ENCODE data around the gene TMEM158. TPM values are rescaled to one million over a fixed set of nuclear protein-coding genes. Genes with fewer than 3 reads are reported as not detected.
A peak's percentile ranks its signal among the peaks of the same experiment; 100 is the strongest.

TMEM158 gene
- total and polyA plus RNA-seq, 8 donors, result 1.7 to 4.4 (median 2.6) TPM

DNA sequence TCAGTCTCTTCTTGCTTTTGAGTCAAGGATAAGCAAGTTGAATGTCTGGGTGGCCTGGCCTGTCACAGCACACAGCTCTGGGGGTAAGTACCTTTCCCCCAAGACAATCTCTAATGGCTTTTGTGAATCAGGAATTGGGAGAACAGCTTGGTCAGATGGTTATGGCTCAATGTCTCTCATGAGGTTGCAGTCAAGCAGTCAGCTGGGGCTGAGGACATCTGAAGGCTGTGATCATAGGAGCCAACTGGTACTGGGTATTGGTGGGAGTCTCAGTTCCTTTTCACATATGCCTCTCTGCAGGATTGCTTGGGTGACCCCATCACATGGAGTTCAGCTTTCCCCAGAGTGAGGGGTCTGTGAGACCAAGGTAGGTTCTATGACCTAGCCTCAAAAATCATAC is 33.0 kb upstream of the TMEM158 start:
- TF ChIP-seq, protein P1, sequence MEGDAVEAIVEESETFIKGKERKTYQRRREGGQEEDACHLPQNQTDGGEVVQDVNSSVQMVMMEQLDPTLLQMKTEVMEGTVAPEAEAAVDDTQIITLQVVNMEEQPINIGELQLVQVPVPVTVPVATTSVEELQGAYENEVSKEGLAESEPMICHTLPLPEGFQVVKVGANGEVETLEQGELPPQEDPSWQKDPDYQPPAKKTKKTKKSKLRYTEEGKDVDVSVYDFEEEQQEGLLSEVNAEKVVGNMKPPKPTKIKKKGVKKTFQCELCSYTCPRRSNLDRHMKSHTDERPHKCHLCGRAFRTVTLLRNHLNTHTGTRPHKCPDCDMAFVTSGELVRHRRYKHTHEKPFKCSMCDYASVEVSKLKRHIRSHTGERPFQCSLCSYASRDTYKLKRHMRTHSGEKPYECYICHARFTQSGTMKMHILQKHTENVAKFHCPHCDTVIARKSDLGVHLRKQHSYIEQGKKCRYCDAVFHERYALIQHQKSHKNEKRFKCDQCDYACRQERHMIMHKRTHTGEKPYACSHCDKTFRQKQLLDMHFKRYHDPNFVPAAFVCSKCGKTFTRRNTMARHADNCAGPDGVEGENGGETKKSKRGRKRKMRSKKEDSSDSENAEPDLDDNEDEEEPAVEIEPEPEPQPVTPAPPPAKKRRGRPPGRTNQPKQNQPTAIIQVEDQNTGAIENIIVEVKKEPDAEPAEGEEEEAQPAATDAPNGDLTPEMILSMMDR (IDR thresholded peaks at IDR 0.05), result no peak
- DNase-seq (no peak), ATAC-seq (peak; percentile 32)
- no peaks in the 10 kb centered on the region for H3K36me3 ChIP-seq
- no peaks in the 10 kb centered on the region for H3K9me3 ChIP-seq
- no peak overlapping the region for H3K4me3 ChIP-seq
- peaks cover 0 to 10% of the 10 kb centered on the region in 2 donors for H3K4me1 ChIP-seq
- H3K27ac ChIP-seq, result no peak overlapping the region
- intact Hi-C loops (cut with DNase I), result no loop called here
- no peaks in the 10 kb centered on the region for H3K27me3 ChIP-seq

DNA sequence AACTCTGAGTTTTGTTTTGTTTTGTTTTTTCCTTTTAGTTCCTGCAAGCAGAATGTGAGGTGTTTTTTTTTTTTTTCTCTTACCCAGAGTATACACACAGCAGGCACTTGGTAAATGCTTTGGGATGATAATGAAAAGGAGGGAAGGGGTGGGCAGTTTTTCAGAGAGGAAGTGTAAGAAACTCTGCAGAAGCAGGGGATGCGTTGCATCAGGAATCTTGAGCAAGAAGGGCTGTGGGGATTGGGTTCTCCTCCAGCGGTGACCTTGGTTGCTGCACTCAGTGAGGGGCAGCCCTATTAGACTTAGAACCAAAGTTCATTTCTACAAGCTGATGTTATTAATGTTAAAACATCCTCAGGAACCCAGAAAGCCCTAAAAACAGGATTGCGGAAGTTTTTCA is 32.2 kb upstream of the TMEM158 start:
- H3K4me3 ChIP-seq, result no peak overlapping the region
- intact Hi-C loops (cut with DNase I), result no loop called here
- peak; percentile 17 for ATAC-seq

DNA sequence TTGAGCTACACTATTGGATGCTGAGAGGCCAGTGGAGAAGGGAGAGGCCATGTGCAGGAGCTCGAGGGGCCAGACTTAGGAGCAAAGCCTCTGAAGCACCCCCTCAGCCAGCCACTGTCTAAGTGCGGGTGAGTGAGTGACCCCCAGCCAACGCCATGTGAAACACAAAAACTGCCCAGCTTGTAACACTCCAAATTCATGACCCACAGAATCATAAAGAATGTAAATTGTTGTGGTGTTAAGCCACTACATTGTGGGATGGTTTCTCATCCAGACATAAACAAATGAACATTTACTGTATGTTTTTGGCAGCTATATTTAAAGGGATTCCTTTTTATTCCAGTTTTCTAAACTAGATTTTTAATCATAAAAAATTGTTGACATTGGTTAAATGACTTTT is 27.2 kb upstream of the TMEM158 start:
- DNase-seq, result peak in 2 of 4 donors; percentile 30 to 44
- TF ChIP-seq, protein P1 (IDR thresholded peaks at IDR 0.05), result no peak
- no peak for ATAC-seq
- Histone ChIP-seq H3K9me3 (no peaks in the 10 kb centered on the region), H3K27me3 (no peaks in the 10 kb centered on the region), H3K4me3 (no peak overlapping the region), H3K4me1 (peaks cover 0 to 13% of the 10 kb centered on the region in 2 donors), H3K36me3 (no peaks in the 10 kb centered on the region), H3K27ac (no peak overlapping the region)
- intact Hi-C loops (cut with DNase I), result no loop called here

More for the DNA sequence above, 32.2 kb upstream of the TMEM158 start:
- Histone ChIP-seq H3K36me3 (no peaks in the 10 kb centered on the region), H3K9me3 (no peaks in the 10 kb centered on the region), H3K27ac (no peak overlapping the region), H3K27me3 (no peaks in the 10 kb centered on the region), H3K4me1 (peaks cover 0 to 10% of the 10 kb centered on the region in 2 donors)
- DNase-seq, result peak in 1 of 4 donors; percentile 42
- TF ChIP-seq, protein P1 (IDR thresholded peaks at IDR 0.05), result no peak

DNA sequence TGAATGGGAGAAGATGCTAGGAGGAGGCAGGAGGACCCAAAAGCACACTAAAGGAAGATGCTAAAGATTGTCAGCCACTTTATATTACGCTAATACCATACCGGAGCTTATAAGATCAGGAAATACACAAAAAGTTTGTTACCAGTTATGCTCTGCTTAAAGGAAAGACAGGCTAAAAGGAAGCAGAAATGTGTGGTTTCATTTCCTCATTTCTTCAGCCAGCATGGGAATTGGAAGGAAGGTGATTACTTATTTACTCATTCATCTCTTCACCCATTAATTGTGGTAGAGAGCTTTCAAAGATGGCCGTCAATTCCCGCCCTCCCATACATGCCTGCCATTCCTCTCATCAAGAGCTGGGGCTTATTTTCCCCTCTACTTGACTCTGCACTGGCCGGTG is 26.7 kb upstream of the TMEM158 start:
- H3K4me1 ChIP-seq, result peaks cover 0 to 8% of the 10 kb centered on the region in 2 donors
- H3K36me3 ChIP-seq, result no peaks in the 10 kb centered on the region
- no peak for ATAC-seq
- no peaks in the 10 kb centered on the region for H3K9me3 ChIP-seq
- DNase-seq, result no peak
- no peaks in the 10 kb centered on the region for H3K27me3 ChIP-seq
- intact Hi-C loops (cut with DNase I), result no loop called here
- H3K4me3 ChIP-seq, result no peak overlapping the region
- H3K27ac ChIP-seq, result no peak overlapping the region
- TF ChIP-seq, protein P1 (IDR thresholded peaks at IDR 0.05), result no peak

DNA sequence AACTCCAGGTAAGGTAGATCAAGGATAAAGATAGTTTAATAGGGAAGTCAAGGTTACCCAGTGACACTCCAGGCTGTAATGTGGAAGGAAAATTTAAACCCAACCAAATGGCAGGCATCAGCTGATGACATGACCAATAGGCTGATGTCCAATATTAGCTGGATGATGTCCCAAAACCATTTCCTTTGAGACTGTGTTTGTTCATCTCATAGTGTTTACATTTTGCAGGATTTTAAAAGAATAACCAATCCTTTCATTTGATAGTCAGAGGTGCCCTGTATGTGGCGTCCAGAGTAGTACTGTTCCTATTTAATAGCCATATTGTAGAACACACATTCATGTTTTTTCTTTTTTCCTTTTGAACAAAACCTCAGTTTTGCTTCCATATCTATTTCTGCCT is 23.3 kb upstream of the TMEM158 start:
- no peak for ATAC-seq
- intact Hi-C loops (cut with DNase I), result no loop called here
- peaks cover 0 to 7% of the 10 kb centered on the region in 2 donors for H3K4me1 ChIP-seq
- no peak overlapping the region for H3K27ac ChIP-seq
- TF ChIP-seq, protein P1 (IDR thresholded peaks at IDR 0.05), result no peak
- H3K4me3 ChIP-seq, result no peak overlapping the region
- no peaks in the 10 kb centered on the region for H3K36me3 ChIP-seq
- H3K9me3 ChIP-seq, result no peaks in the 10 kb centered on the region
- DNase-seq, result peak in 1 of 4 donors; percentile 44
- H3K27me3 ChIP-seq, result no peaks in the 10 kb centered on the region
